HS-27A (cell line): Measurements from ENCODE around the gene ARHGAP8.

Source experiments
- DNase-seq: peaks from one replicate; pipeline ENCODE4 v3.0.0-alpha.2; 2012; ENCODE audit warnings: low read depth, missing footprints

ARHGAP8 gene

DNA sequence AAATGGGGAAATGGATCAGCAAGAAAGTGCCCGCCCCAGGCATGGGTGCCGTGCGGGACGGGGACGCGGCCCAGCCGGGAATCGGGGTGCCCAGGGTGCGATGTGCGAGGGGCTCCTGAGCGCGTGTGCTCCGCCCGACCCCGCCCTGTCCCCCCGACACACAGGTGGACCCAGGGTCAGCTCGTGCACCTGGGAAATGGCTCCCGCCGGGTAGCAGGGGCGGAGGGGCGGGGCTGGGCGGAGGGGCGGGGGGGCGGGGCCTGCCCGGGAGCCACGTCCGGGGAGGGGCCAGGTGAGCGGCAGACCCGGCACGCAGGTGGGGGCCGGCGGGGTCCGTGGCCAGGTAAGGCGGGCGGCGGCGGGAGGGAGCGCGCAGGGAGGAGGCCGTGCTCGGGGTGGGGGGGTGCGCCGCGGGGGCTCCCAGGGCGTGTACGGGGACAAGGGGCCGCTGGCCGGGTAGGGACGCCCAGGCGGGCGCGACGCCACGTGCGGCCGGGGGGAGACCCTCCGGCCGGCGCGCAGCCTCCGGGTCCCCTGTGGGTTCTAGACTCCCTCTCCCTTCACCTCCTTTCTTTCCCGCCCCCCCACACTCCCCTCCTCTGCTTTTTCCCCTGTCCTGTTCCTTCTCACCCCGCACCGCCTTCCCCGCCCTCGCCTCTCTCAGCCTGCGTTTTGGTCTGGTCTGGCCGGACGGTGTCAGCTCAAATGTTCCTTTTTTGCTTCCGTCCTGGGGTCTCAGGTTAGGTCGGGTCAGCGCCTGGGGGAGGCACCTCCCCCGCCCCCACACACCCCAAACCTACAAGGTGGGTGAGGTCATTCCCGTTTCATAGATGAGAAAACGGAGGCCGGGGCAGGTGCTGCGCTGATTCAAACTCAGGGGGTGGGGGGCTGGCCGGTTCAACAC, at the start of gene ARHGAP8:
Gene ARHGAP8 (plus strand): TSS at position 291 of the 904 bp plus-strand sequence. CDS start 33,953 bp downstream, outside the sequence.
- no peak for DNase-seq

DNA sequence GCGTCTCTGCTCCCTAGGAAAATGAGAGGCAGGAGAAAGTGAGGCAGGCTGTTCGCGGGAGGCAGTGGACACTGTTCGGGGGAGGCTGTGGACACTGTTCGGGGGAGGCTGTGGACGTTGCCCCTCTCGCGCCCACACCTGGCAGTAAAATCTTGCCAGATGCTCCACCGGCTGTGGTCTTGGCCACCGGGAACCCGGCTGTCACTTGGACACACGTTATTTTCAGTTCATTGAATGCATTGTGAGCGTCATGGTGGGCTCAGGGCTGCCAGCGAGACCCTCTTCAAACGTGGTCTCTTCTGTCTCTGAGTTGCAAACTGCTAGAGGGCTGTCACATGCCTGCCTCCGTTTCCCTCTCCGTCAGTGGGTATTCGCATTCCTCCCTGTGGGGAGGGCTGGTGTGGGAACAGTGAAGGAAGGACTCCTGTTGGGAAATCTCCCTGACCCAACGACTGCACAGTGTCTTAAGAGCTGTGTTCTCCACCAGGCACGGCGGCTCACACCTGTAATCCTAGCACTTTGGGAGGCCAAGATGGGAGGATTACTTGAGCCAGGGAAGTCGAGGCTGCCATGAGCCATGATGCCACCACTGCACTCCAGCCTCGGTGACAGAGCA, 49.0 kb upstream of the ARHGAP8 start:
- DNase-seq = no peak

DNA sequence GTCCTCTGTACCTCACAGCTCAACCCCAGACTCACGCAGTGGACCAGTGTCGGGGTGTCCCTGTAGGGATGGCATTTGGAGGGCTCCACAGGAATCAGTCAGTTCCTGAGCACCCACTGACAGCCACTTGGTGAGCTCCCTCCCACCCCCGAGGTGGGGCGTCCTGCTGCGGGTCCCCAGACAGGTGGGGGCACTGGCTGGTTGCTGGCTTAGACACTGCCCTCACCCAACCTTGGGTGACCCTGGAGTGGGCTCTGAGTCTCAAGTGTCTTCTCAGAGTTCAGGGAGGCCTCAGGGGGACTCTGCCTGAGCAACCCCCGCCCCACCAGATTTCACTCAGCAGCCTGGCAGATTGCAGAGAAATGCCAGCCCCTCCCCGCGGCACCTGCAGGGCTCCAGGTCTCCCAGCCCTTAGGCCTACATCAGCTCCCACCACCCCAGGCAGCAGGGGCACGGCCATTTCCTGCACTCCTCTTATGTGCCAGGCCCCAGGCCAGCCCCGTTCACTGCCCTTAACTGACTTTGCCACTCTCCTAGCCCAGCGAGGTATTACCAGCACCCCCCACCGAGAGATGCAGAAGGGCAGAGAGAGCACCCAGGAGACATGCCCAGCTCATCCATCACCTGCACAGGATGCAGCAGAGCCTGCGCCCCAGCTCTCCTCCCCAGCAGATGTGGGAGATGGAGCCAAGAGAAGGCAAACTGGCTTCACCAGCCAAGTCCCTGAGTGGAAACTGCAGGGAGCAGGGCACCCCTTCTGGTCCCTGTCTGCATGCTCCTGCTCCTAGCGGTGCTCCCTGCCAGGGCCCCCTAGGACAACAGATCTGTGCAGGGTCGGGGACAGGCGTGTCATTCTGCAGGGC, 48.0 kb upstream of the ARHGAP8 start:
- DNase-seq = no peak

DNA sequence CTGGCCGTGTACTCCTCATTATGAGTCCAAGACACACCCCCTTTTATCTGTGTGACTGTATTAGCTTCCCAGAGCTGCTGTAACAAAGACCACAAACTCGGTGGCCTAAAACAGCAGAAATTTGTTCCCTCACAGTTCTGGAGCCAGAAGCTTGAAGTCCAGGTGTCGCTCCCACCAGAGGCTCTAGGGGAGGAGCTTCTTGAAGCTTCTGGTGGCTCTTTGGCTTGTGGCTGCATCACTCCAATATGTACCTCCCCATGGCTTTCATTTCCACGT, 47.4 kb upstream of the ARHGAP8 start:
- DNase-seq = no peak

DNA sequence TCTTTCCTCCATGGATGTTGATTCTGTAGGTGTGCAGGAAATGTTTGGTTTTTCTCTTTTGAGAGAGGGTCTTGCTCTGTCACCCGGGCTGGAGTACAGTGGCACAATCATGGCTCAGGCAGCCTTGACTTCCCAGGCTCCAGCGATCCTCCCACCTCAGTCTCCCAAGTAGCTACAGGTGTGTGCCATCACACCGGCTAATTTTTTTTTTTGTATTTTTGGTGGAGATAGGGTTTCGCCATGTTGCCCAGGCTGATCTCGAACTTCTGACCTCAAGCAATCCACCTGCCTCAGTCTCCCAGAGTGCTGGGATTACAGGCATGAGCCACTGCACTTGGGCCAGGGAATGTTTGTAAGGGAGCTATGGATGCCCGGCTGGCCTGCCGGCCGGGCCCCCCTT, 45.9 kb upstream of the ARHGAP8 start:
- no peak for DNase-seq

DNA sequence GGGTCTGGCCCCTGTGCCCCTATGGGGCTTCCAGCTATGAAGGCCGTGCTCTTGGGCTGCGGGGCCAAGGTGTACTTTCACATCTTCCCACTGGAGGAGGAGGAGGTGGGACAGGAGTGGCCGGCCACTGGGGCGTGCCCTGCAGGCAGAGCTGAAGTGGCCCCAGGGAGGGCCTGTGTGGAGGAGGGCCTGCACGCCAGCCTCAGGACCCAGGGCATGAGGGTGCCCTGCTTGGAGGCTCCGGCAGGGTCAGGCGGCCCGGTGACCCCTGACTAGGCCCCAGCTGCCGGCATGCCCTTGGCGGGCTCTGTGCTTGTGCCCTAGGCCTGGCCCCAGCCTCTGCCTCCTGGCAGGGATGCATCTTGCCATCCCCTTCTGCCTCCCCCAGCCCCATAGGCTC, 45.2 kb upstream of the ARHGAP8 start:
- no peak for DNase-seq

DNA sequence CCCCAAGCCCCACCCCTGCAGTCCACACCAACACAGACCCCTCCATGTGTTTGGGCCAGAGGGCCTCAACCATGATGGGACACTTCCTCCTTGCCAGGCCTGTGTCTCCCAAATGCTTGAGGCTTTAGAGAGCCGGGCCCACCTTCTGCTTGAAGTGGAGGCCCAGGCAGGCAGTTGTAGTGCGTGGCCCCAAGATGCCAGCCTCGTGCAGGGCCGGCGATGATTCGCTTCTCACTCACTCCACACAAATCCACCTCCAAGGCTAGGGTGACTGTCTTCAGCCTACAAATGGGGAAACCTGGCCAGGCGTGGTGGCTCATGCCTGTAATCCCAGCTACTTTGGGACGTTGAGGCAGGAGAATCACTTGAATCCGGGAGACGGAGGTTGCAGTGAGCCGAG, 44.6 kb upstream of the ARHGAP8 start:
- no peak for DNase-seq

DNA sequence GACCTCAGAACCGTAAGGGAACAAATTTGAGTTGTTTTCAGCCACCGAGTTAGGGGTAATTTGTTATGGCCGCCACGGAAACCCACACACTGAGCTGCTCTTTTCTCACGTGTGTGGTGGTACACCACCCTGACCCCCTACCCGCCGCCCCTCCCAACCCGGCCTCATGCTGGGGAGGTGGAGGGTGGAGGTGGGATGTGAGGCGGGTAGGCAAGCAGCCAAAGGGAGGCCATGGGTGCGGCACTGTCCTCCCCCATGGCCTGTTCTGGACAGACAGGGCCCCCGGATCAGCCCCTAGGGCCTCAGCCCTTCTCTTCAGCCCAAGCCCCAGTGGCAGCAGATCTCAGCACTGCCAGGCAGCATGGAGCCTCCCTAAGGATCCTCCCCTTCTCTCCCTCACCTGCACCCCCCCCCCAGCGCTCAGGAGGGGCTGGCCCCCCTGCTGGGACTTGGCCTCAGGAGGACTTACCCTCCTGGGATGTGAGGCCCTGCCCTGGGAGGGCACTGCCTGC, 42.4 kb upstream of the ARHGAP8 start:
- DNase-seq = no peak

DNA sequence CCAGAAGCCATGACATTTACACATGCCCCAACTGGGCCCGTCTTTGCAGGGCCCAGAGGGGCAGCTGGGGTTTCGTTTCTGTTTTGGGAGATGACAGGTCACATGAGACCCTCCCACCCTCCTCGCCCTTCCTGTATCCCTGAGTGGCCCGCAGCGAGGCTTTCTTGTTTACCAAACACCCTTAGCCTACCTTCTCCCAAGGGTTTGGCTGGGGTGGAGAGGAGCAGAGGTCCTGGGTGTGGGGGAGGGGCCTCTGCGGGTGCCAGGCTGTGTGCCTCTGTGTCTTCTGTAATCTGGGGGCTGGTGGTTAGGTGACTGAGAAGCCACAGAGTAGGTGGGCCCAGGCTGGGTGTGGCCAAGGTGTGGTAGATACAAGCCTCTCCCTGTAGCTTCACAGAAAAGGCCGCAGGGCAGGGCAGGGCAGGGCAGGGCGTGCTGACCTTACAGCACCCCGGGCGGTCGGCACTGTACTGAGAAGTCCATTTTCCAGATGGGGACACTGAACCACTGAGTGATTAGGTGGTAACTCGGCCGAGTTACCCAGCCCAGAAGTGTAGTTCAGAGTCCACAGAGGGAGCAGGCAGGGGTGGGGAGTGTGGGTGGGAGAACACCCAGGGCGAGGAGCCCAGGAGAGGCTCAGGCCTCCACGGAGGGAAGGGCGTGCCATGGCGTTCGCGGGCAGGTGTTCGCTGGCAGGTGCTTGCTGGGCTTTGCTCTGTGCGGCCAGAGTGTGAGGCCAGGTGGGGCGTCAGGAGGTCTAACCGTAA, 41.7 kb upstream of the ARHGAP8 start:
- no peak for DNase-seq

DNA sequence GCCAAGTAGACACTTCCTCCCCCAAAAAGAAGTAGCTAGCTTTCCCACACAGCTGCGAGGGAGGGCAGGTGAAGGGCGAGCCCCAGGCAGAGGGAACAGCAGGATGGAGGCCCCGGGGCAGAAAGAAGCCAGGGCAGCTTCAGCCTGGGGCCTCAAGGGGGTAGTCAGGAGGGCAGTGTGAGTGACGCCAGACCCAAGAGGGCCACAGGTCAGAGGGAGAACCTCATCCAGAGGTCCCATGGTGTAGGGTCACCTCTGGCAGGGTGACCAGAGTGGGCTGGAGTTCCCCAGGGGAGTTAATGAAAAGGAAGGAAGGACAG, 41.2 kb upstream of the ARHGAP8 start:
- no peak for DNase-seq

DNA sequence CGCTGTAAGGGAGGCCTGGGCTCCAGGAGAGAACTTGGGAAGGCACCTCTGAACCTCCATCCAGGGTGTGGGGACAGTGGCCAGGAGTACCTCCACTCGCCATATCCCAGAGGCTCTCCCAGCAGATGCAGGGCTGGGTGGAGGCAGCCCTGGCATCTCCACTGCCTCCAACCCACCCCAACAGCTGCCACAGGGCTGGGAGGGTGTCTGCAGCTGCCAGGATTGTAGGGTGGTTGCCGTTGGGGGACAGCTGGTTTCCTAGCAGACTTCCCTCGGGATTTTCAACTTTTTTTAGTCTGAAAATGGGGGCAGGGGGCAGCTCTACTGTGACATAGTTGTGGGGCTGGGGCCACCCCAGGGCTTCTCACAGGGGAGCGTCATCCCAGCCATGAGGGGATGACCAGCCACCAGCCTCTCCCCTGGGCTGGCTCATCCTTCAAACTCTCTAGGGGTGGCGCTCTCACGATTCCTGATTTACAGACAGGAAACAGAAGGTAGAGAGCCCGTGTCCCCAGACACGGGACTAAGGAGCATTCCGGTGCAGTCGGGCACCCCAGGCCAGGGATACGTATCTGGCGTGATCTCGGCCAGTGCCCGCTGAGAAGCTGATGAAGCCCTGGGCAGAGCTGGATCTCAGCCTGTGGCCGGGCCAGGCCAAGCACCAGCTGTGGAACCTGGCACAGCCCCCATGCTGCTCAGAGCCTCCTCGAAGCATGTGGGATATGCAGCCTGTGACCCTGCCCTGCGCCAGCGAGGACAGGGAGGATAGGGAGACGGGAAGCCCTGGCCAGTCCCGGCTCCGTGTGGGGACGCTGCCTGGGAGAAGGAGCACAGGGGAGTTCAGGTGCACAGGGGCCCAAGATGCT, 40.5 kb upstream of the ARHGAP8 start:
- DNase-seq = no peak

DNA sequence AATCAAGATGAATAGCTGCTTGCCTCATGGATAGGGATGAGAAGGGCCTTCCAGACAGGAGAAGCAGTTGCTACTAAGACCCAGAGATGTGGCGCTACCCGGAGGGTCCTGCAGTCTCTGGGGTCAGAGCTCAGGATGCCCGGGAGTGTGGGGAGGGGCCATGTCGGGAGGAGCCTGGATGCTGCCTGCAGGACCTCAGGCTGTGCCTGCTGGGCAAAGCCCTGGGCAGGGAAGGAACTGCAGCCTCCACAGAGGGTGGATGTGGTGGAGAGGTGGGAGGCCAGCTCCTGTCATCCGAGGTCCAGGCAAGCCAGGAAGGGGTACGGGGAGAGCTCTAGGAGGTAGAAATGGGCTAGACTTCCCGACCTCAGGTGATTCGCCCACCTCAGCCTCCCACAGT, 39.4 kb upstream of the ARHGAP8 start:
- no peak for DNase-seq

DNA sequence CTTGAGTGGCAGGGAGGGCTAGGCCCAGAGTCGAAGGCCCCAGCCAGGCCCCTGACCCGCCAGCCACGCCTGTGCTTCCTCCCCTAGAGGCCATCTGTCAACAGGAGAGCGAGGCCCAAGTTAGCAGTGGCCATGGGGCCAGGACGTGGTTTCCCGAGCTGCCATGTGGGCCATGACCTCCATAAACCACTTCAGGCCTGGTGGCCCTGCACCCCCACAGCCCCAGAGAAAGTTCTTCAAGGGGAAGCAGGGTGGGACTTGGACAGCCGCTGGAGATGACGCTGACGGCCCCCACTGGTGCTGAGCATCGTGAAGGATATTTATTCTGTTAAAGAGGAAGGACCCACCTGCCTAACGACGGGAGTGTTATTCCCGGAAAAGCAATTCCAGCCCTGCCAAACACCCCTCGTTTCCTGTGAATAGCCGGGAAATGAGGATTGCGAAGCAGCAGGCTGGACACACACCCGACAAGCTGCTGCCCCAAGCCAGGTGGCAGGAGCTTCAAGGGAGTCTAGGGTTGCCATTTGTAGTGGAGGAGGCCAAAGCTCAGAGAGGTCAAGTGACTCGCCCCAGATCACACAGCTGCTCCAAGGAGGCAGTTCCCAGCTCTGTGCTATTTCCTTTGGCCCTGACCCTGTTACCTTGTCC, 37.5 kb upstream of the ARHGAP8 start:
- no peak for DNase-seq

DNA sequence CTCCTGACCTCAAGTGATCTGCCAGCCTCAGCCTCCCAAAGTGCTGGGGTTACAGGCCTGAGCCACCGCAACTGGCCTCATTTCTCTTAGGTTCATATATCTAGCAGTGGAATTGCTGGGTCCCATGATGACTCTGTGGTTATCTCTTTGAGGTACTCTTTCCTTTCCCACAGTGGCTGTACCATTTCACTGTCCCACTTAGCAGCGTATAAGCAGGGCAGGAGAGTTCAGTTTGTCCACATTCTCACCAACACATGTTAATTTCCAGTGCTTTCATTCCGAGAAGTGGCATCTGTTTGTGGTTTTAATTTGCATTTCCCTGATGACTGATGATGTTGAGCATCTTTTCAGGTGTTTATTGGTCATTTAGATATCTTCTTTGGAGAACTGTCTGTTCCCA, 34.0 kb upstream of the ARHGAP8 start:
- no peak for DNase-seq

DNA sequence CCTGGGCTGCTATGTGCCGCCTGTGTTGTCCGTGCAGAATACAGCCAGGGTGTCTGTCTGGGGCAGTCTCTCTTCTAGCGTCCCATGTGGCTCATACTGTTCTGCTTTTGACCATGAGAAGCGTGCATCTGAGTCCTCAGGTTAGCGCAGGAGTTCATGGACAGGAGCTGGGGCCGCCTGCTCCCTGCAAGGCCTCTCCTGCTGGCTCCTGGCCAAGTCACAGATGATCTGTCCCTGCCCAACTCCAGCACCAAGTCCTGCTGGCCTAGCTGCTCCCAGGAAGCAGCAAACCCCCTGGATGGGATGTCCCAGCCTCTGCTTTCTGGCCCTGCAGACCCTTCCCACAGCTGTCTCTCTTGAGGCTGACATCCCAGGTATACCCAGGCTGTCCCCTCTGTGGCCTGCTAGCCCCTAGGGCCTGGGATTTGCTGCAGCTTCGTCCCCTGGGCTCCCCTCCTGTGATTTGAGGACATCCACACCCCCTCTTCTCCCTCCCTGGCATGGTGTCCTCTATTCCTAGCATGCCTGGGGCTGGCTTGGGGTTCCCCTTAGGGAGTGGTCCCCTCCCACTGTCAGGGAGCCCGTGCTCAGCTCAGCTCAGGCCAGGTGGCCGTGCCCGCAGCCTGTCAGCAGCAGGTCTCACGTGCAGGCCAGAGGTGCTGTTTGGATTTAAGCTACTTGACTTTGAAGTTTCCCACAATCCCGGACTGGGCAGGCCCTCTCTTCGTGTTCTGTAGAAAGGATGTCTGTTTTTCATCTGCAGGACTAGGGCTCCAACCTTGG, 32.6 kb upstream of the ARHGAP8 start:
- DNase-seq = no peak

DNA sequence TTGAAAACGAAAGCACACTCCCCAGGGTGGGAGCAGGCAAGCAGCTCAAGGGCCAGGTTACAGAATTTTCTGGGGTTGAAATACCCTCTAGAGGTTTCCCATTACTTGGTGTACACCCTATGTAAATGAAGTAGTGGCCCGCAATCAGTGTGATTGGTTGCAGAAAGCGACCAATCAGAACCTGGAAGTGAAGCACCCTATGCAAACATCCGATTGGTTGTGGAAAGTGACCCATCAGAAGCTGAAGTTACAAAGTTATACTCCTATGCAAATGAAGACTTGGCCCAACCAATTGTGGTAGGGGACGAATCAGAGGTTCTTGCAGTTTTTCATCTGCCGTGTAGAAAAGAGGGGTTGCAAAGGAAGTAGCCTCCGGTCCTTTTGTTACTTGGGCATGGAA, 31.2 kb upstream of the ARHGAP8 start:
- no peak for DNase-seq

DNA sequence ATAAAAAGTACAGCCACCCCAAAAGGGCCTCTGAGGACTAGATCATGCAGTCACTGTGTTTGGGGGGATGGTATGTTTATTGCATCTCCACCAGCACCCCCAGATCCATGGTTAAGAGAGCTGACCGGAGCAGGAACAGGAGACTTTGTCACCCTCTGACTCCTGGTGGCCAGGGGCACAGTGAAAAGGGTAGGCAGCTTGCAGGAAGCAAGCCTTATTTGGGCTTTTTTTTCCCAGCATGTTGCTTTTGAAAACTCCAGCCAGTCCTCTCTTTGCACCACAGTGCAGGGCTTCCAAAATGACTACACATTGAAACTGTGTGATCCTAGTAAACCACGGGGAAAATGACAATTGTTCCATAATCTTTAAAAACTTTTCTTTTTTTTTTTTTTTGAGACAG, 29.8 kb upstream of the ARHGAP8 start:
- no peak for DNase-seq

DNA sequence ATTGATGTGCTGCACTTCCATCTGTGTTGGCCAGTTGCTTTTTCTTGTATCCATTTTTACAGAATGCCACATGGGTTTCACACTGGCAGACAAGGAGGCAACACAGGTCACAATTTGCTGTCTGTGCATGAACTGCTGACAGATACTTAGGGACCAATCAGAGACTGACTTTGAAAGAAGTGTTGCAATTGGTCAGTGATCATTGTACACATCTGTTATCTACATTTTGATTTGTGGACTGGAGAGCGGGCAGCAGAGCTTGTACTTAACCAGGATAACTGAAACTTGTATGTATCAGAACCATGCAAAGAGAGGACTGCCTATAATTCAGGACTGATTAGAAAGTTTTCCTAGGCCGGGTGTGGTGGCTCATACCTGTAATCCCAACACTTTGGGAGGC, 28.6 kb upstream of the ARHGAP8 start:
- no peak for DNase-seq

DNA sequence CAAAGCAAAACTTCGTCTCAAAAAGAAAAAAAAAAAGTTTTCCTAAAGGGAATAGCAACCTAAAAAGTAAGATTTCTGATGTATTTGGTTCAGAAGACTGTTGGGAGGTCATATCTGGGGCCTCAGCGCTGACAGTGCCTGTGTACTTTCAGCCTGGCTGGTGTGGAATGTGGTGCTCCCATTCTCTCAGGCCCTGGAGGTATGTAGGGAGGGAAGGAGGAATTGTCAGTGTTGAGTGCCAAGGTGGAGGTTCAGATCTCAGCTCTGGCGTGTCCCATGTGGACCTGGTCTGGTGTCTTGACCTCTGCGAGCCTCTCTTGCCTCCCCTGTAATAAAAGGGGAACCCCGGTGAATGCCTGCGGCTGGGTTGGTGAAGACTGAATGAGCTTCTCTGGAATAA, 28.0 kb upstream of the ARHGAP8 start:
- DNase-seq = no peak

DNA sequence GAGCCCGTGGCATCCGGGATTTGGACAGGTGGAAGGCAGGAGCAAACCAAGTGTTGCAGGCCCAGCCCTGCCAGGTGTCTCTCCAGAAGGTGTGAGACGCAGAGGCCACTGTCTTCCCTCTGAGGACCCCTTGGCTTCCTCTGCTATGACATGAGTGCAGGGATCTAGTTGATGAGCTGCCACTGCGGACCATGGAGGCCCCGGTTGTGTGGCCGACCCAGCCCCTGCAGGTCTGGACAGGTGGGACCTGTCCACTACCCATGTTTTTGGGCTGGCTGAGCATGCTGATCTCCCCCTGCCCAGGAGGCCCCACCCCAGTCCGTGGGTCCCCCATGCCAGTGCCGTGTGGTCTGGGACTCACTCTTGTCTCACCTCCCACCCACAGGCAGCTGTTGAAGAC, 27.5 kb upstream of the ARHGAP8 start:
- no peak for DNase-seq
